Fibroblast of mammary gland (primary cell): Measurements from ENCODE around the gene ERC1.
"Not testable (repeated sequence)": the region's sequence is repeated elsewhere in the genome, so short reads cannot be mapped to it uniquely, and the experiment has no call there.

Experiments
- DNase-seq: peaks from one replicate; pipeline ENCODE4 v3.0.0-alpha.2; 2010; ENCODE audit warnings: low read depth
- H3K4me3 ChIP-seq: 2 replicates; pipeline ENCODE4 v1.5.1; 2011; ENCODE audit warnings: low read depth, mild to moderate bottlenecking, low read length, moderate library complexity; ENCODE audit not compliant: control insufficient read depth
- TF ChIP-seq, protein P1 (sequence below): conservative IDR thresholded peaks from 2 replicates; pipeline ENCODE4 v1.5.1; 2011; ENCODE audit warnings: low read depth, low read length, inconsistent platforms; ENCODE audit not compliant: control insufficient read depth, insufficient read depth

Gene ERC1

DNA sequence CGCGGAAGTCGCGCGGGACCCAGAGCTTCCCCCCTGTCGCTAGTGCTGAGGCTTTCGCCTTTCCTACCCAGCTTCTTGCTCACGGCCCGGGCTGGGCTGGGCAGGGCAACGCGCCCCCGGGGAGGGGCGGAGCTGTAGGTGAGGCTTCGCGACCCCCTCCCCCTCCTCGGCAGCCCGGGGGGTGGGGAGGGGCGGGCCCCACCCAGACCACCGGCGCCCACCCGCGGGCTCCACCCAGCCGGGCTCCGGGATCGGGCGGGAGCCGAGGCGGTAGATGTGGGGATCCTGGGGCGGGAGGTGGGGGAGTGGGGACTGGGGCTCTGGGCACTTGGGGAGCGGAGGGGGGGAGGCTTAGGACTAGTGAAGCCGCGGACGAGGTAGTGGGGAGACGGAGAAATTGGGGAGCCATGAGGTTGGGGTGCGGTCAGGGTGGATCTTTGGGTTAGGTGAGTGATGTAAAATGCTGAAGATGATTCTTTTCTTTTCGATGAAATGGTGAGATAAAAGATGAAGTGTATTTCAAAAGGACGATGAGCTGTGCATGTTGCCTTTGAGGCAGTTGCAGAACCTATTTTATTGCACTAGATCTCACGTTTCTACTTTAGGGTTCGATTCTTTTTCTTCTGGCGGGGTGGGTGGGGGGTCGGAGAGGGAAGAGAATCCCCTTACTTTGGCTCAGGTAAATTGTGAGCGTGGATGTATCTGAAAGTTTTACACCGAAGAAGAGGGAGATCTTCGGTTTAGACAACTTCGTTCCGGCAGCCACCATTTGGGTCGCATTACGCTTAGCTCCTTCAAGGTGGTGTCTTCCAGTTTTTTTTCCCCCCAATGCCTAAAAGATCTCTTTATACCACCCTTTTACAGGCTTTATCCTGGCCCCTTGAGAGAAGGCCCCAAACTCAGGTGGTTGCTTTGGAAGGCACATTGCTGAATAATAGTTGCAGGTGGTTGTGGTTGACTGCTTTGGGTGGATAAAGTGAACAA lies 619 bp downstream of the ERC1 start:
- H3K4me3 ChIP-seq = peak overlapping the region; percentile 74
- TF ChIP-seq, protein P1, sequence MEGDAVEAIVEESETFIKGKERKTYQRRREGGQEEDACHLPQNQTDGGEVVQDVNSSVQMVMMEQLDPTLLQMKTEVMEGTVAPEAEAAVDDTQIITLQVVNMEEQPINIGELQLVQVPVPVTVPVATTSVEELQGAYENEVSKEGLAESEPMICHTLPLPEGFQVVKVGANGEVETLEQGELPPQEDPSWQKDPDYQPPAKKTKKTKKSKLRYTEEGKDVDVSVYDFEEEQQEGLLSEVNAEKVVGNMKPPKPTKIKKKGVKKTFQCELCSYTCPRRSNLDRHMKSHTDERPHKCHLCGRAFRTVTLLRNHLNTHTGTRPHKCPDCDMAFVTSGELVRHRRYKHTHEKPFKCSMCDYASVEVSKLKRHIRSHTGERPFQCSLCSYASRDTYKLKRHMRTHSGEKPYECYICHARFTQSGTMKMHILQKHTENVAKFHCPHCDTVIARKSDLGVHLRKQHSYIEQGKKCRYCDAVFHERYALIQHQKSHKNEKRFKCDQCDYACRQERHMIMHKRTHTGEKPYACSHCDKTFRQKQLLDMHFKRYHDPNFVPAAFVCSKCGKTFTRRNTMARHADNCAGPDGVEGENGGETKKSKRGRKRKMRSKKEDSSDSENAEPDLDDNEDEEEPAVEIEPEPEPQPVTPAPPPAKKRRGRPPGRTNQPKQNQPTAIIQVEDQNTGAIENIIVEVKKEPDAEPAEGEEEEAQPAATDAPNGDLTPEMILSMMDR = no peak
- no peak for DNase-seq

DNA sequence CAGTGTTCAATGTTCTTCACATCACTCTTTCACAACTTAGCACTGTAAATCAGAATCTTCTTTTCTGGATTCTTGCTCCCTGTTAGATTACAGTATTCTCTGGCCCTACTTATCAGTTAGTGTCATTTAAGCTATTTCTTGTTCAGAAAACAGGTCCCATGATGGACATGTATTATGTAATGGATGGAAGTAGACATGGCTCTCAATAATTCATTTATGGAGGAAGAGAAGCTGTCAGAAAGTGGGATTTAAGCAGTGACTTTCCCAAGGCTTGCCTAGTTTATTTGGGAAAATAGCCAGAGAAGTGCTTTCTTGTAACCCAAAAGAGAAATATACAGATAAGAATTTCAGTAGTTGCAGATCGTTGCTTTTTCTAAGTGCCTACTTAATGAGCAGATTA lies 1.6 kb downstream of the ERC1 start:
- DNase-seq = peak; percentile 12
- H3K4me3 ChIP-seq = peak overlapping the region; percentile 74
- TF ChIP-seq, protein P1 = no peak

DNA sequence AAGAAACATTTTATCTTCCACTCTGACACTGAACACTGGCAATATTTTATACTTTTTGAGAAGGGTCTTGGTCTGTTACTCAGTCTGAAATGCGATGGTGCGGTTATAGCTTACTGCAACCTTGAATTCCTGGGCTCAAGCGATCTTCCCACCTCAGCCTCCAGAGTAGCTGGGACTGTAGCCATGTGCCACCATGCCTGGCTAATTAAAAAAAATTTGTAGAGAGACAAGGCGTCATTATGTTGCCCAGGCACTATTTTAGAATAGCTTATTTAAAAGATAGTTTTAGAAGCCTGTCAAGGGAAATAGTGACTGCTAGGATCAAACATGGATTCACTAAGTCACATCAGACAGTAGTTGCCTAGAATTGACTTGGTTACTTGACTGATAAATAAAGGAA lies 5.9 kb downstream of the ERC1 start:
- no peak for DNase-seq
- no peak overlapping the region for H3K4me3 ChIP-seq
- TF ChIP-seq, protein P1 = no peak

DNA sequence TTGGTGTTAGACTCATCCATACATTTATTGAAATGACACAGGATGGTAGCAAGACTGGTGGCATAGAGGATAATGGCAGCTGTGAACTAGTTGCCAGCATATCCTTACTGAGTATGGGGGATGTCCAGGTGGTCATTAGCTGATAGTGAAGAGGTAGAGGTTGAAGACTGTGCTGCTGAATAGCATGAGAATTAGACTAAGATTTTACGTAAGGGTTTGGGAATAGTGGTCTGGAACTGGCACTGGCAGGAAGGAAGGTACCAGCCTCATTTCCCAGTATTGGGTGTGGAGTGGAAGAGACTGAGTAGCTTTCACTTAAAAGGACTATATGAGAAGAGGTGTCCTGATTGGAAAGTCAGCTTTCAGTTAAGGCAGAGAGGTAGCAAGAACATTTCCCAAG lies 6.5 kb downstream of the ERC1 start:
- no peak overlapping the region for H3K4me3 ChIP-seq
- no peak for DNase-seq
- TF ChIP-seq, protein P1 = no peak

DNA sequence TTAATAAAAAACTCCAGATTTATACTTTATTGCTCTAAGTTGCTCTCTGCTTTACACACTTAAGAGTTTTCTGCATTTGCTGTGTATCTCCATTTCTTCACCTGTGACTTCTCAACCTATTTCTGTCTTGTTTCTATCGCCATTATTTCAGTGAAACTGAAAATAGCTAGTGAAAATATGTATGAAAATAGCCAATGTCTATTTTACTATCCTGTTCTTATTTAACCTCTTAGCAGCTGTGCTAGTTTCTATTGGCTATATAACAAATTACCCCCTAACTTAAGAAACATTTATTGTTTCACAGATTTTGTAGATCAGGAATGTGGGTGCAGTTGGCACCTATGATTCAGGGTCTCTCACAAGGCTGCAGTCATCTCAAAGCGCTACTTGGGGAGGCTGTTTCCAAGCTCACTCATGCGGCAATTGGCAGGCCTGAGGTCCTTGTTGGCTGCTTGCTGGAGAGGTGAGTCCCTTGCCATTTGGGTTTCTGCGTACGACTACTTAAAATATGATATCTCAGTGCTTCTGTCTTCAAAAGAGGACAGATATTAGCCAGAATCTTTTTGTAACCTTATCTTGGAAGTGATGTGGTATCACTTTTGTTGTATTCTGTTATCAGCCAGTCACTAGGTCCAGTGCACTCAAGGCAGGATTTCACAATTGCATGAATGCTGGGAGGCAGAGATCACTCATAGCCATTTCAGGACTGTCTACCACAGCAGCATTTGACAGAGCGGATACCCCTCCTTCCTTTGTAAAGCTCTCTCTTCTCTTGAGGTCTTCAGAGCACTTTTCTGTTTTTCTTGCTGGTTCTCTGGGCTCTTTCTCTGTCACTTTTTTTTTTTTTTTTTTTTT lies 7.2 kb downstream of the ERC1 start:
- peak; percentile 12 for DNase-seq
- no peak overlapping the region for H3K4me3 ChIP-seq

DNA sequence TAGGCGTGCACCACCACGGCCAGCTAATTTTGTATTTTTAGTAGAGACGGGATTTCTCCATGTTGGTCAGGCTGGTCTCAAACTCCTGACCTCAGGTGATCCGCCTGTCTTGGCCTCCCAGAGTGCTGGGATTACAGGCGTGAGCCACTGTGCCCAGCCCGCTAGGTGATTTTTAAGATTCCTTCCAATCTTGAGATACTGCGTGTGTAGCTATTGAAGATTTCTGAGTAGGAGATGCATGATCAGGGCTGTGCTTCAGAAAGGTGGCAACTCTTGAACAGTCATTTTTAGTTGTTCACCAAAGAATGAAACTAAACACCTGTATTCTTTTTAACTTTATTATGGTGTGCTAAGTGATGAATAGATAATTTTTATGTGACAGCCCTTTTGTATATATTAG lies 8.7 kb downstream of the ERC1 start:
- DNase-seq, H3K4me3 ChIP-seq: not testable (repeated sequence)

More for the DNA sequence above, 7.2 kb downstream of the ERC1 start:
- TF ChIP-seq, protein P1 = no peak

DNA sequence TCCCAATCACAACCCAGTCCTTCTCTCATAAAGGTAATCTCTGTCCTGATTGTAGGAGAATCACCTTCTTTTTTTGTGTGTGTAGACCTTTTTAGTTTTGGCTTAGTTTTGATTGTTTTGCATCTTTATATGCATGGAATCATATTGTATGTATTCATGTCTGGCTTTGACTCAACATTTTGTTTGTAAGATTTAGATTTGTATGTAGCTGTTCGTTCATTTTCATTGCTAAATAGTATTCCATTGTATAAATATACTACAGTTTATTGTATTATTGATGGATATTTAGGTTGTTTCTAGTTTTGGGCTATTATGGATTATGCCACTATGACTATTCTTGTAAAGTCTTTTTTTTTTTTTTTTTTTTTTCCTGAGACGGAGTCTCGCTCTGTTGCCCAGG lies 10.5 kb downstream of the ERC1 start:
- no peak overlapping the region for H3K4me3 ChIP-seq
- no peak for DNase-seq
- TF ChIP-seq, protein P1 = no peak
